Activated CD8-positive, alpha-beta memory T cell treated with anti-CD3 and anti-CD28 coated beads for 36 hours (primary cell): Measurements from ENCODE around the gene NFATC4. TPM values are rescaled to one million over a fixed set of nuclear protein-coding genes. Genes with fewer than 3 reads are reported as not detected.
"Not testable (repeated sequence)": the region's sequence is repeated elsewhere in the genome, so short reads cannot be mapped to it uniquely, and the experiment has no call there.

ENCODE experiments used
- CTCF ChIA-PET: fragments of 350-600 bp; sonication (Branson Sonifier 250); formaldehyde crosslinking; loops from one replicate; lab custom pipeline; 2021; ENCODE audit warnings: antibody characterized with exemption; lab: Charles Lee
- POLR2A ChIA-PET: fragments of 350-600 bp; sonication (Branson Sonifier 250); formaldehyde crosslinking; loops from one replicate; lab custom pipeline; 2021; ENCODE audit warnings: antibody characterized with exemption; lab: Charles Lee
- total RNA-seq, 2 experiments: library from RNA; stranded (reverse); gene quantifications; one replicate each; pipeline ENCODE4 v1.2.3, GENCODE V29; 2021

The NFATC4 gene
- total RNA-seq: under 1 TPM; 0.78 to 0.93 TPM

DNA sequence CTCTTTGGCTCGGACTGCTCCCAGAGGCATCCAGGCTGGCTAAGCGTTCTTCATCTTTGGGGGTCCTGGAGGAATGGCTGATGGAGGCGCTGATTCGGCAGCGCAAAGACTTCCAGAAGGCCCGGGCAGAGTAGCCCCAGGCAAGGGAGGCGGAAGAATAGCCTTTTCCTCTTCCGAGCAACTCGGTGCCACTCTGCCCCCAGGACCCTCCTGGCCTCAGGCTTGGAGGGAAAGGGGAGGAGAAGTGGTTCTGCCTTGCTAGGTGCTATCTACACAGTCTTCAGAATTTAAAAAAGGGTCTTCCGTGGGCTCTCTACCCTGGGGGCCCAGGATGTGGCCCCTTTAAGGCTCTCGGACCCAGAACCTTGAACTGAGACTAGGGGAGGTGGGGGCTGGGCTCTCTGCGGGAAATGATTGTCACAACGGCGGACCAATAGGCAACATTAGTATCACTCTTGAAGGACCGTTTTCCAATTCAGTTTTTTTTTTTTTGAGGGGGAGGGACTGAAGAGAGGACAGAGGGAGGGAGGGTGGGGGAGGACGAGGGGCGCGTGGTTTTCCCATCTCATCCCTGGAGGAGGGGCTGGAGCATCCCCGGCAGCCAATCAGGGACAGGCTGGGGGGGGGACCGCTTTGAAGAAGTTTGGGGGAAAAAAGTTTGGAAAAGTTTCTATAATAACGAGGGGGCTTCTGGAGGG lies at the start of gene NFATC4:
TSS of gene NFATC4 (plus strand) at position 671 of the 698 bp plus-strand sequence. CDS start 157 bp downstream, outside the sequence.
- CTCF ChIA-PET: interaction anchor here (0.7 kb wide), 1 partner anchor 8 kb away, joined by 3 read pairs; no protein-coding TSS in a partner anchor
- POLR2A ChIA-PET: interaction anchor here (0.6 kb wide), 1 partner anchor 17 kb away, joined by 3 read pairs; no protein-coding TSS in a partner anchor

DNA sequence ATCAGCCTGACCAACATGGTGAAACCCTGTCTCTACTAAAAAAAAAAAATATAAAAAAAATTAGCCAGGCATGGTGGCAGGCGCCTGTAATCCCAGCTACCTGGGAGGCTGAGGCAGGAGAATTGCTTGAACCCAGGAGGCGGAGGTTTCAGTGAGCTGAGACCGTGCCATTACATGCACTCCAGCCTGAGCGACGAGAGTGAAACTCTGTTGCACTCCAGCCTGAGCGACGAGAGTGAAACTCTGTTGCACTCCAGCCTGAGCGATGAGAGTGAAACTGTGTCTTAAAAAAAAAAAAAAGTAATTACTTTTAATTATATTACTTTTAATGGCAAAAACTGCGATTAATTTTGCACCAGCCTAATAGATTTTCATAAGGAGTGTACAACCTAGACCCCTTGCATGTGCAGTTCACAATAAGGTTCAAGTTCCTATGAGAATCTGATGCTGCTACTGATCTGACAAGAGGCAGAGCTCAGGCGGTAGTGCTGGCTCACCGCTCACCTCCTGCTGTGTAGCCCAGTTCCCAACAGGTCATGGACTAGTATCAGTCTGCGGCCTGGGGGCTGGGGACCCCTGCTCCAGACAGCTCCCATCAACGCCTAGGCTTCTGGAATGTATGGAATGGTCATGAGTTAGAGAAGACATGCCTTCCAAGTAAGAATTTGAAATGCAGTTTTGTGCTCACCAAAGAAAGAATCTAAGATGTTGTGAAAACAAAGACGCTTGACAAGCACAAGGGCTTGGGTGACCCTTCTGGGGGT lies 46.6 kb upstream of the NFATC4 start:
- ChIA-PET POLR2A (interaction anchor here (0.8 kb wide), 1 partner anchor 110 kb away, joined by 3 read pairs; no protein-coding TSS in a partner anchor), CTCF (interaction anchor here (1.5 to 2.3 kb wide), 4 partner anchors 10 to 13 kb away, joined by 3 to 6 read pairs (median 4); partner anchors contain the start of gene LTB4R2)

DNA sequence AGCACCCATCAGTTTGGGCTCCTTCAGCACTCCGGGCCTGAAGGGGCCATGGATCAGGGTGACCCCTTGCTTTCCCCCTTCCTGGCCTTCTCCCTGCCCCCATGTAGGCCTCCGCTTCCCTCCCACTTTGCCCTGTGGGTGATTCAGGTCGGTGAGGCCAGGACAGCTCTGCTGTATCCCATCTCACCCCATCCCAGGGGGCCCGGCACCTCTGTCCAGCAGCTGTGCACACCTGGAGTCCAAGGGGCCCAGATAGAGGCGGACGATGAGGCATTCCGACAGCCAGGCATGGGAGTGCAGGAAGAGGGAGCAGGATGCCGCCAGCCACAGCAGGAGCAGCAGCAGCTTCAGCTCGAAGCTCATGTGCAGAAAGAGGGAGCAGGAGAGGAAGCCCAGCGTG lies 45.3 kb upstream of the NFATC4 start:
- ChIA-PET CTCF (interaction anchor here (1.2 to 1.7 kb wide), 4 partner anchors 9 to 13 kb away, joined by 3 to 5 read pairs (median 4); partner anchors contain the start of gene LTB4R2), POLR2A (interaction anchor here (0.8 kb wide), 1 partner anchor 109 kb away, joined by 3 read pairs; no protein-coding TSS in a partner anchor)

DNA sequence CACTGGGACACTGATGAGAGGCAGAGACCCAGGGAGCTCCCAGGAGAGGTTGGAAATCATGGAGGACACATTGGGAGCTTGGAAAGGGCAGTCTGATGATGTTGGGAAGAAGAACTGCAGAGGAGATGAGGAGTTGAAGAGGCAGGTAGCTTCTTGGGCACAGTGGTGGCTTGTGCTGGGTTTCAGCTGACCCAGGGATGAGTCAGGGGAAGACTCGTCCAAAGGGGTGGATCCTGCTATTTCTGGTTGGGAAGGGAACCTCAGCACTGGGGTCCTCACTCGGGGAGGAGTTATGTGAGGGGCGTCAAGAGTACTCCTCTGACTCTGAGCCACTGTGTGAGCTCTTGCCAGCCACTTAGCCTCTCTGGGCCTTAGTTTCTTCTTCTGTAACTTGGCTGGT lies 44.6 kb upstream of the NFATC4 start:
- CTCF ChIA-PET: interaction anchor here (1.2 to 1.7 kb wide), 2 partner anchors 8 to 11 kb away, joined by 4 to 5 read pairs; no protein-coding TSS in a partner anchor
- POLR2A ChIA-PET: no interaction called here

- ChIA-PET CTCF (interaction anchor here (1.0 to 17.7 kb wide), 3 partner anchors 10 to 109 kb away, joined by 3 to 334 read pairs (median 5); partner anchors contain the start of genes CBLN3 and KHNYN), POLR2A (no interaction called here)
Observed at GRCh38 chr14:24324024-24324423, 44.0 kb upstream of the NFATC4 start.

DNA sequence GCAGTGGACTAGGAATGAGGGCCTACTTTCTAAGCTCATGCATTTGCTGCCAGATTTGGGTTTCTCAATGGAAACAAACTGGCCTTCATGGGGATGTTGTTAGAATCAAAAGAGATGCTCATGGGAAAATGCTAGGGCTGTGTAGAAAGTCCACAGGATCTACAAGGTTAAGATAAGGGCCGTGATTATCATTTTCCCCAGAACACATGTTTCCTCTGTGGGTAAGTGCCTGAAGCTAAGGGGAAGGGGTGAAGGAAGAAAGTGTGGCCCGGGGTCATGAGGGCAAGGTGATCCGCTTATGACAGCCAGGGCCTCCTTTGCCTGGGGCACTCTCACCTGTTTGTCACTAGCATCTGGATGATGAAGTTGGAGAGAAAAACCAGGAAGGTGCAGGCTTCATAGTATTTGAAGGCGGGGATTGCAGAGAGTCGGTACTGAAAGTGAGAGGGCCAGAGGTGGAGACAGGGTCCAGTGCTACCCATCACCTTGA lies 42.9 kb upstream of the NFATC4 start:
- ChIA-PET POLR2A (no interaction called here), CTCF (interaction anchor here (1.0 to 17.7 kb wide), 3 partner anchors 9 to 108 kb away, joined by 3 to 334 read pairs (median 4); partner anchors contain the start of genes CBLN3 and KHNYN)

DNA sequence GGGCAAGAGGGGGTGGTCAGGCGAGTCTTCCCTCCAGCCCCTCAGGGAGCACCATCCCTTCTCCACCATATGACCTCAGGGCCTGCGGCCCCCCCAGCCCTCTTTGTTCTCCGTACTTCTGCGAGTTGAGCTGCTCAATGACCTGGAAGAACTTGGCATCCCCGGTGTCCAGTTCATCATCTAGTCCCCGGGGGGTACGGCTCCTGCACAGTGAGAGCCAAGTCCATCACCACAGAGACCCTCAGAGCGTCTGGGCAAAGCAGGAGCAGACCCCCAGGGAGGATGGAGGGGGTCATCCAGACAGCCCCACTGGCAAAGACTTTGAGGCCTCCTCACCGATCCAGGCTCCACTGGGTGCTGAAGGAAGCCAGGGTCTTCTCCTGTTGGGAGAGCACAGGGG lies 42.0 kb upstream of the NFATC4 start:
- POLR2A ChIA-PET: interaction anchor here (0.6 kb wide), 2 partner anchors 14 to 74 kb away, joined by 3 to 6 read pairs; no protein-coding TSS in a partner anchor
- CTCF ChIA-PET: interaction anchor here (1.2 to 17.7 kb wide), 2 partner anchors 10 to 107 kb away, joined by 4 to 334 read pairs; partner anchors contain the start of genes CBLN3 and KHNYN

- ChIA-PET CTCF (interaction anchor here (0.6 to 17.7 kb wide), 4 partner anchors 10 to 106 kb away, joined by 4 to 334 read pairs (median 4); partner anchors contain the start of genes CBLN3, KHNYN and LTB4R2), POLR2A (no interaction called here)
Observed at GRCh38 chr14:24327303-24327702, 40.7 kb upstream of the NFATC4 start.

GRCh38 chr14:24327914-24328313 lies 40.1 kb upstream of the NFATC4 start:
- CTCF ChIA-PET: interaction anchor here (1.2 to 17.7 kb wide), 4 partner anchors 9 to 105 kb away, joined by 3 to 334 read pairs (median 6); partner anchors contain the start of genes CBLN3, DHRS1, KHNYN and NOP9
- POLR2A ChIA-PET: not testable (repeated sequence)

DNA sequence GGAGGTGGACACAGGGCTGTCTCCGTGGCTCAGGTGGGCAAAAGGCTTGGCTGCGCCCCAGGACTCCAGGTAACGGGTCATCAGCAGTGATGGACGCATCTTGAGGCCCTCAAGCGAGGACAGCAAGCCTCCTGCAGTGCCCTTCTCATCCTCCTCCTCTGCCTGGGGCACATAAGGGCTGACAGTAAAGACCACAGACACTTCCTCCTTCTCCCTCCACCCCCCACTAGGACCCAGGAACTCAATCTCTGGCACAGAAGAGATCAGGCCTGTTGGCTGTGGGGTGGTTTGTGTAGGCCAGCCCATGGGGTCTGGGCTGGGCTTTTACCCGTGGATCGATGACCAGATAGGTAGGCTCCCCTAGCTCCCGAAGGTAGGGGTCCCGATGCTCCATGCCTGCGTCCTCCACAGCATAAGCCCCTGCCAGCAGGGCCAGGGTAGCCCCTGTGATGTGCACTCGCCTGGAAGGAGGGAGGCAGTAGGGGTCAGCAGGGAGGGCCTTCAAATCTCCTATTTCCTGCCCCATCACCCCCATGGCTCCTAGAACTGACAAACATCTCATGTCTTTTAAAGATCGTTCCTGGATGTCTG lies 38.8 kb upstream of the NFATC4 start:
- ChIA-PET POLR2A (interaction anchor here (1.3 kb wide), 1 partner anchor 19 kb away, joined by 3 read pairs; the partner anchor contains the start of gene LTB4R2), CTCF (interaction anchor here (1.4 to 17.7 kb wide), 3 partner anchors 11 to 104 kb away, joined by 4 to 334 read pairs (median 8); partner anchors contain the start of genes CBLN3, DHRS1, KHNYN and NOP9)

DNA sequence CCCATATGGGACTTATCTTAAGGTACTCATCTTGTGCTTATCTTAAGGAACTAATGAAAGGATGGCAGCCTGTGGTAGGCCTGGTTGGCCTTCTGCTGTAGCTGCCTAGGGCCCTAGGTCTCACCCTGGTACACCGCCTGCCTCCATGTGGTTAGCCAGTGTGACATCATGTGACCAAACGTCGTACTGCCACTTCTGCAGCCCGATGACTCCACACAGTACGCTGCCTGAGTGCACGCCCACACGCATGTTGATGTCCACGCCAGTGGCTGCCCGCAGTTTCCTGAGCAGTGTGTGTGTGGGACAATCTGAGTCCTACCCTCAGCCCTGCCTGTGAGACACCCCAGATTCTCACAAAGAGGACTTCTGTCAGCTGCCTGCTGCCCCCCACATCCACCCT lies 38.2 kb upstream of the NFATC4 start:
- POLR2A ChIA-PET: interaction anchor here (1.3 kb wide), 1 partner anchor 20 kb away, joined by 3 read pairs; the partner anchor contains the start of gene LTB4R2

DNA sequence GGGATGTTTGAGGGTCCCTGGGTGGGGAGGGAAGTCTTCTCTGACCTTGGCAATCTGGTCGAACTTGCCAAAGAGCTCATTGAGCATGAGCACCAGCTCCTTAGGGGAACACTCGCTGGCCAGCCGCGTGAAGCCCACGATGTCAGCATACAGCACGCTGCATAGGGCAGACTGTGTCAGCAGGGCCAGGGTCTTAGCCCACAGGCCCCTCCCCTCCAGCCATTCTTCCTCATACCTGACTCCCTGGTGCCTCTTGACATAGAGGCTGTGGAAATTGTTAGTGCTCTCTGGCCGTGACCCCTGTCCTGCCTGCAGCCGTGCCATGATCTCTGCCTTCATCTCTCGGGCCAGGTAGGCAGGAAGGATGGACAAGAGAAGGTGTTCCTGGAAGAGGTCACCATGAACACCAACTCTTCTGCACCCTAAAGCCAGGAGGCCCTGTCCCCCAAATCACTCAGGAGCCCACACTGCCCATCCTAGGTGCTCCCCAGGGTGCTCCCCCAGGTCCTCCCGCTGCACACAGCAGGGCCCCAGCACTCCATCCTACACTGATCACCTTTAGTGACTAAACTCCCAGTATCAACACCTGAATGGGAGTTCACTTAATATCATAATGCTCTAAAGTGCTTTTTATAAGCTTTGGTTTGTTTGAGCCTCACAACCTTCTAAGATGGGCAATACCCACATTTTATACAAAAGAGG lies 36.9 kb upstream of the NFATC4 start:
- ChIA-PET POLR2A (no interaction called here), CTCF (interaction anchor here (0.7 to 17.7 kb wide), 8 partner anchors 9 to 110 kb away, joined by 3 to 334 read pairs (median 5); partner anchors contain the start of genes CBLN3, CIDEB, KHNYN and LTB4R)

More for the DNA sequence above, 38.2 kb upstream of the NFATC4 start:
- CTCF ChIA-PET: interaction anchor here (1.4 to 17.7 kb wide), 3 partner anchors 10 to 103 kb away, joined by 4 to 334 read pairs (median 8); partner anchors contain the start of genes CBLN3, DHRS1, KHNYN and NOP9

DNA sequence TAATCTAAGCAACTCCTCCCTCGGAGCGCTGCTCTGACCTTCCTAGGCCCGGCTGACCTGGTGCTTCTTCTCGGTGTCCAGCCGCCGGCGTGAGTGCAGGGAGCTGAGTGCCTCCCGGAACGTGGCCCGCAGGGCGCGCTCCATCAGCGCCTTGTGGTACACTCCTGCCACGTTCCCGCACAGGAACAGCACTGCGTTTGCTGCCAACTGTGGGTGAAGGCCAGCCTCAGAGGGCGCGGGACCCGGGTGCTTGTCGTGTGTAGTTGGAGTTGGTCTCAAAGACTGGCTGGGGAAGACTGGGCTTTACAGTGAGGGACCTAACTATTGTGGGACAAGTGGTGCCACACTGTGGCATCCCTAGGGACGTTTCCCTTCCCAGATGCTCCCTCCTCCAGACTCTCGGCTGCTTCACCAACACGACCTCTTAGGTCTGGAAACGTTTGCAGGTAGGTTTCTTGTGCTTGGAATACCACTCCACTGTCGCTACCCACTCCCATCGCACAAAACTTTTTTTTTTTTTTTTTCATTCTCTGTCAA lies 36.2 kb upstream of the NFATC4 start:
- ChIA-PET CTCF (interaction anchor here (0.7 to 17.7 kb wide), 13 partner anchors 9 to 216 kb away, joined by 3 to 334 read pairs (median 5); partner anchors contain the start of genes CBLN3, CIDEB, KHNYN and LTB4R), POLR2A (interaction anchor here (0.5 to 1.0 kb wide), 4 partner anchors 98 to 222 kb away, joined by 3 to 7 read pairs (median 4); partner anchors contain the start of genes KHNYN and SDR39U1)

DNA sequence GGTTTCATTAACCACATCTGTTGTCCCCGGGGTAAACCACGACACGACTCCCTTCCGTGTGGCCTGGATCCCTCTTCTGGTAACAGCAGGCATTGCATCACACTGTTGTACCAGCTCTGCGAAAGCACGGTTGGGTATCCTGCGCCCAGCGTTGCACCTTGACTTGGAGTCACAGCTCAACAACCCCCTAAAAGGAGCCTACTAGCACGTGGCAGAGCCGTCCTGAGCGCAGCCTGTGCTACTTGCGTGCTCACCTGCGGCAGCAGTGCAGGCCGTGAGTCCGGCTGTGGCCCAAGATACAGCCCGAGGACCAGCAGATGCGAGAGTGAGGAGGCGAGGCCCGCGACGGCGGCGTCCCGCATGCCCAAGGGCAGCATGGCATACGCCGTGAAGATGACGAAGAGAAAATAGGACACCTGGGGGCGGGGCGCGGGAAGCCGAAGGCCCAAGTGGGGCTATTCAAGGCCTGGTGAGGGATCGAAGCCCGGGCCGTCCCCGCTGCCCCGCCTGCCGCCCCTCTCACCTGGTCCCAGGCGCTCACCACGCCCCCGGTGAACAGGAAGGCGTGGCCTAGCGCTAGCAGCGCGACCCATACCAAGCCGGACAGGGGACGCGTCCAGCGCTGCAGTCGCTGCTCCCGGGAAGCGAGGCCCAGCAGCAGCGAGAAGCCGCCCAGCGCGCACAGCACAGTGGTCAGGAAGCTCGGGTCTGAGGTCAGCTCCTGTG lies 35.6 kb upstream of the NFATC4 start:
- ChIA-PET CTCF (interaction anchor here (0.7 to 17.7 kb wide), 24 partner anchors 10 to 217 kb away, joined by 3 to 334 read pairs (median 4); partner anchors contain the start of genes CBLN3, CIDEB, KHNYN and LTB4R), POLR2A (interaction anchor here (0.5 to 2.4 kb wide), 8 partner anchors 91 to 223 kb away, joined by 3 to 37 read pairs (median 5); partner anchors contain the start of genes CBLN3, KHNYN and SDR39U1)

DNA sequence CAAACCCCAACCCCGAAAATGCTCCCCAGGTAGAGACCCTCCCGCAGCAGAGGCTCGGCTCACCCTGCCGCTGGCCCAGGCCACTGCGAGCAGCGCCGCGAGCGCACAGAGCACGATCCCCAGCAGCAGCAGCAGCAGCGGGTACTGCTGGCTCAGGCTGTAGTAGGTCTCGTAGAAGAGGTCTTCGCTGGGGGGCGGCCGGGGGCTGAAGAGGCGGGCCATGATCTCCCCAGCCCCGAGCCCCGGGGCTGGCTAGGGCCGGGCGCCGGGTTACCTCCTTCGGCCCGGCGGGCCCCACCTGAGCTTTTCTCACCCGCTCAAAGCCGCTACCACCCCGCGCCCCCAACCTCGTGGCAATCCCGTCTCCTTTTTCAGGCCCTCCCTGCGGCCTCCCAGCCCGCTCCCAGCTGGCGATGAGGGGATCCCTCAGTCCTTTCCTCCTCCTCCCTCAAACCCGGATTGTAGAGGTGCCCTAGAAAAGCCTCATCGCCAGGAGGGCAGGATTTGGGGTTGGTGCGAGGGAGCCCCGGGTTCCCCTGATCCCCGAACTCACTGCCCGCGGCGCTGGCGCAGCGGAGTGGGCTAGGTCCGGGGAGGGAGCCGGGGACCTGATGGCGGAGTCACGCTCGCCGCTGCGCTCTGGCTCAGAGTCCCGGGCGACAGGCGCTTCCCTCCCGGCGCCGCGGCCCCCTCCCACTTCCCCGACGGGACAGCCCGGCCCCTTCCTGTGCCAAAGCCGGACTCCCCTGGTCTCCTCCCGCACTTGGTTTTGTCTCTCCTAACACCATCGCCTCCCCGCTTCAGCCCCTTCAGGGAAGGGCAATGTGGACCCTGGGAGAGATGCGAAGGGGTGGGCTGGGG lies 33.3 kb upstream of the NFATC4 start, which contains the start of gene ADCY4:
TSS of gene ADCY4 (minus strand) at position 641 of the 861 bp plus-strand sequence. CDS start at position 222, 419 bp downstream.
- ChIA-PET CTCF (interaction anchor here (1.2 to 17.7 kb wide), 10 partner anchors 11 to 139 kb away, joined by 3 to 334 read pairs (median 8); partner anchors contain the start of genes CBLN3, CIDEB, KHNYN and LTB4R), POLR2A (interaction anchor here (0.7 to 2.4 kb wide), 2 partner anchors 96 to 99 kb away, joined by 3 to 37 read pairs; partner anchors contain the start of genes CBLN3 and KHNYN)
